HL-60 (cell line): ENCODE data around the gene JAG1.

Experiments
- DNase-seq, 2 experiments: peaks; one replicate each; pipeline ENCODE4 v3.0.0-alpha.2; 2010 to 2020; ENCODE audit warnings: low read depth in 1 of 2, low spot score in 1 of 2
- H3K27ac ChIP-seq: fragments of 250-450 bp; sonication (Bioruptor Pico); replicated peaks from 2 replicates; pipeline ENCODE4 v1.5.1; 2020; ENCODE audit warnings: mild to moderate bottlenecking, moderate library complexity
- H3K27me3 ChIP-seq: fragments of 250-450 bp; sonication (Bioruptor Pico); 2 replicates; pipeline ENCODE4 v1.5.1; 2021; ENCODE audit warnings: mild to moderate bottlenecking, moderate library complexity; ENCODE audit not compliant: insufficient read depth, poor library complexity, severe bottlenecking
- H3K4me3 ChIP-seq: replicated peaks from 2 replicates; pipeline ENCODE4 v1.5.1; 2011; ENCODE audit warnings: mild to moderate bottlenecking, control low read depth, low read length; ENCODE audit not compliant: insufficient read depth
- GABPA ChIP-seq: IDR thresholded peaks from 2 replicates; pipeline ENCODE4 v1.6.1; 2012; ENCODE audit warnings: low read depth
- POLR2AphosphoS5 ChIP-seq: IDR thresholded peaks from 2 replicates; pipeline ENCODE4 v1.6.1; 2012; ENCODE audit warnings: low read depth
- REST ChIP-seq: IDR thresholded peaks from 2 replicates; pipeline ENCODE4 v1.6.1; 2012; ENCODE audit warnings: low read depth; ENCODE audit not compliant: insufficient replicate concordance
- SPI1 ChIP-seq: IDR thresholded peaks from 2 replicates; pipeline ENCODE4 v1.6.1; 2012; ENCODE audit warnings: low read depth, mild to moderate bottlenecking, borderline replicate concordance
- TF ChIP-seq, protein P1 (sequence below): IDR thresholded peaks from one replicate; pipeline ENCODE4 v1.5.1; 2011; ENCODE audit warnings: low read length, control low read depth, inconsistent platforms; ENCODE audit not compliant: insufficient read depth

JAG1 gene

DNA sequence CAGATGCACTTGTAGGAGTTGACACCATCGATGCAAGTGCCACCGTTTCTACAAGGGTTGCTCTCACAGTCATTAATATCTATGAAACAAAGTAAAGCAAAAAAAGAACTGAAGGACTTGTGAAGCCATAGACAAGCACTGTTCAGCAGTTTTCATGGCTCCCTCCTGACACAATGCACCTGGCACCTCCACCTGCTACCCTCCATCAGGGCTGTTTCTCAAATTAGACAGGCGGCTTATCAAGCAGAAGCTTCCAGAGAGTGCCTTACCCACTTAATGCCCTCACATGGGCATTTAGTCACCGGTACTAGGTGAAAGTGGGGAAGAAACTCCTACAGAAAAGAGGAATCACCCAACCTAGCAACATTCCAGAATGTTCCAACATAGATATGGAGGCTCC, 27.8 kb downstream of the JAG1 start:
- DNase-seq: no peak
- Histone ChIP-seq H3K4me3 (no peak overlapping the region), H3K27me3 (no peaks in the 10 kb centered on the region), H3K27ac (no peak overlapping the region)
- no peak for TF ChIP-seq REST
- TF ChIP-seq GABPA: no peak
- no peak for TF ChIP-seq POLR2AphosphoS5
- TF ChIP-seq SPI1: no peak
- TF ChIP-seq, protein P1, sequence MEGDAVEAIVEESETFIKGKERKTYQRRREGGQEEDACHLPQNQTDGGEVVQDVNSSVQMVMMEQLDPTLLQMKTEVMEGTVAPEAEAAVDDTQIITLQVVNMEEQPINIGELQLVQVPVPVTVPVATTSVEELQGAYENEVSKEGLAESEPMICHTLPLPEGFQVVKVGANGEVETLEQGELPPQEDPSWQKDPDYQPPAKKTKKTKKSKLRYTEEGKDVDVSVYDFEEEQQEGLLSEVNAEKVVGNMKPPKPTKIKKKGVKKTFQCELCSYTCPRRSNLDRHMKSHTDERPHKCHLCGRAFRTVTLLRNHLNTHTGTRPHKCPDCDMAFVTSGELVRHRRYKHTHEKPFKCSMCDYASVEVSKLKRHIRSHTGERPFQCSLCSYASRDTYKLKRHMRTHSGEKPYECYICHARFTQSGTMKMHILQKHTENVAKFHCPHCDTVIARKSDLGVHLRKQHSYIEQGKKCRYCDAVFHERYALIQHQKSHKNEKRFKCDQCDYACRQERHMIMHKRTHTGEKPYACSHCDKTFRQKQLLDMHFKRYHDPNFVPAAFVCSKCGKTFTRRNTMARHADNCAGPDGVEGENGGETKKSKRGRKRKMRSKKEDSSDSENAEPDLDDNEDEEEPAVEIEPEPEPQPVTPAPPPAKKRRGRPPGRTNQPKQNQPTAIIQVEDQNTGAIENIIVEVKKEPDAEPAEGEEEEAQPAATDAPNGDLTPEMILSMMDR: no peak

DNA sequence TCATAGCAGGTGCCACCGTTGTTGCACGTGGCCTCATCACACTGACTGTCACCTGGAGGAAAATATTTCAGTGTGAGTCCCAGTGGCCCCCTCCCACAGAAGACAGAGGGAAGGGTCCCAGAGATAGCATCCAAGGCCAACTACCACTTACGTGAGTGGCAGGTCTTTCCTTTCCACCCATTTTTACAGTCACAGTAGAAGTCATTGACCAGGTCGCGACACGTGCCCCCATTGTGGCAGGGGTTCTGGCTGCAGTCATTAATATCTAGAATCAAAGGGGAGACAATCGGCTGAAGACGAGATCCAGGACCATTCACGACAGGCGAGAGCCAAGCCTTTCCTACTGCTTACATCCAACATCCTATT, 28.6 kb downstream of the JAG1 start:
- TF ChIP-seq GABPA (no peak), POLR2AphosphoS5 (no peak), SPI1 (no peak)
- TF ChIP-seq, protein P1: no peak
- Histone ChIP-seq H3K4me3 (no peak overlapping the region), H3K27ac (no peak overlapping the region), H3K27me3 (no peaks in the 10 kb centered on the region)
- no peak for DNase-seq

GRCh38 chr20:10644458-10645204, 29.2 kb downstream of the JAG1 start:
- no peak overlapping the region for H3K4me3 ChIP-seq
- TF ChIP-seq, protein P1: no peak
- TF ChIP-seq REST (no peak), SPI1 (no peak), POLR2AphosphoS5 (no peak), GABPA (no peak)
- DNase-seq: no peak
- no peaks in the 10 kb centered on the region for H3K27me3 ChIP-seq
- no peak overlapping the region for H3K27ac ChIP-seq

DNA sequence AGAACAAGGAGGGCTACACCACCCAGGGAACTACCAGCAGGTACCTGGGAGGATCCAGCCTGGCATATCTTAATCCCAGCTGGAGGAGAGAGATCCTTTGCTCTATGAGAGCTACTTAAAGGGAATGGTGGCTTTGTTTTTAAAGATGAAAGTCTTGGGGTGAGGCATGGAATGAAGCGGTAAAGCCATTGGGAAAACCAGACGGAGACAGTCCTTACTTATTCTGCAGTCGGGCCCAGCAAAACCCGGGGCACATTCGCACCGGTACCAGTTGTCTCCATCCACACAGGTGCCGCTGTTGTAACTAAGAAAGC, 30.3 kb downstream of the JAG1 start:
- no peak overlapping the region for H3K27ac ChIP-seq
- H3K27me3 ChIP-seq: no peaks in the 10 kb centered on the region
- TF ChIP-seq POLR2AphosphoS5 (no peak), REST (no peak), GABPA (no peak), SPI1 (no peak)
- TF ChIP-seq, protein P1: no peak
- no peak for DNase-seq
- no peak overlapping the region for H3K4me3 ChIP-seq
